NCI-H187 (cell line): ENCODE data around the gene DPP8.
A peak's percentile ranks its signal among the peaks of the same experiment; 100 is the strongest.
"Not testable (repeated sequence)": the region's sequence is repeated elsewhere in the genome, so short reads cannot be mapped to it uniquely, and the experiment has no call there.

Experiments
- DNase-seq, 2 experiments: peaks; one replicate each; lab custom pipeline; 2025; lab: John Stamatoyannopoulos, UW

DPP8 gene

GRCh38 chr15:65402961-65403360 lies 114.5 kb downstream of the DPP8 start:
- no peak for DNase-seq

- DNase-seq = peak in 1 of 2 experiments; percentile 13
These were observed 115.8 kb downstream of the DPP8 start for GRCh38 chr15:65401611-65402240.

GRCh38 chr15:65400760-65401610 lies 116.5 kb downstream of the DPP8 start:
- DNase-seq = peak in 1 of 2 experiments; percentile 29

GRCh38 chr15:65399997-65400396 lies 117.5 kb downstream of the DPP8 start:
- DNase-seq = no peak

- no peak for DNase-seq
These were observed 118.3 kb downstream of the DPP8 start for GRCh38 chr15:65399001-65399706.

- not testable (repeated sequence) for DNase-seq
These were observed 119.0 kb downstream of the DPP8 start for GRCh38 chr15:65398486-65398885.

- no peak for DNase-seq
These were observed 120.5 kb downstream of the DPP8 start for GRCh38 chr15:65396965-65397317.

- DNase-seq = no peak
These were observed 121.1 kb downstream of the DPP8 start for GRCh38 chr15:65396283-65396964.

- no peak for DNase-seq
These were observed 121.8 kb downstream of the DPP8 start for GRCh38 chr15:65395567-65396202.

GRCh38 chr15:65394936-65395335 lies 122.6 kb downstream of the DPP8 start:
- DNase-seq = no peak

- DNase-seq = no peak
These were observed 123.2 kb downstream of the DPP8 start for GRCh38 chr15:65394280-65394789.

GRCh38 chr15:65393557-65393956 lies 123.9 kb downstream of the DPP8 start:
- no peak for DNase-seq

GRCh38 chr15:65393091-65393490 lies 124.4 kb downstream of the DPP8 start:
- DNase-seq = no peak
